ENCODE measurements around the gene ZDHHC22.

DNA sequence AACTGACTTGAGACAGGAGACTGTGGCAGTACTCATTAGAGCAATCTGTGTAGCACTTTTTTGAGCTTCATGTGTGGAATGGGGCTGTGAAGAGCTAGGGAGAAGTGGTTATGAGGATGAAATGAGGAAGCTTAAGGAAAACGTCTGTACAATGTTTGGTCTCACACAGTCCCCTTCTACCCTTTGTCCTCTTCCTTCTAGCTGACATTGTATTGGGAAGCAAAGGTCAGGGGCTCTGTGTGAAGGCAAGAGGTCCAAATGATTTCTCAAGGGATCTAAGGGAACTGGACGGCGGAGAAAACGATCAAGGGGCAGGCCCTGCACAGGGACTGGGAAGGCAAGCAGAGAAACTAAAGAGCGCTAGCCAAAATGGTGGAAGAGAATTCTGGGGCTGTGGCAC lies 56.6 kb downstream of the ZDHHC22 start:
- TF ChIP-seq, protein P1, sequence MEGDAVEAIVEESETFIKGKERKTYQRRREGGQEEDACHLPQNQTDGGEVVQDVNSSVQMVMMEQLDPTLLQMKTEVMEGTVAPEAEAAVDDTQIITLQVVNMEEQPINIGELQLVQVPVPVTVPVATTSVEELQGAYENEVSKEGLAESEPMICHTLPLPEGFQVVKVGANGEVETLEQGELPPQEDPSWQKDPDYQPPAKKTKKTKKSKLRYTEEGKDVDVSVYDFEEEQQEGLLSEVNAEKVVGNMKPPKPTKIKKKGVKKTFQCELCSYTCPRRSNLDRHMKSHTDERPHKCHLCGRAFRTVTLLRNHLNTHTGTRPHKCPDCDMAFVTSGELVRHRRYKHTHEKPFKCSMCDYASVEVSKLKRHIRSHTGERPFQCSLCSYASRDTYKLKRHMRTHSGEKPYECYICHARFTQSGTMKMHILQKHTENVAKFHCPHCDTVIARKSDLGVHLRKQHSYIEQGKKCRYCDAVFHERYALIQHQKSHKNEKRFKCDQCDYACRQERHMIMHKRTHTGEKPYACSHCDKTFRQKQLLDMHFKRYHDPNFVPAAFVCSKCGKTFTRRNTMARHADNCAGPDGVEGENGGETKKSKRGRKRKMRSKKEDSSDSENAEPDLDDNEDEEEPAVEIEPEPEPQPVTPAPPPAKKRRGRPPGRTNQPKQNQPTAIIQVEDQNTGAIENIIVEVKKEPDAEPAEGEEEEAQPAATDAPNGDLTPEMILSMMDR (IDR thresholded peaks at IDR 0.05; ENCODE audit: insufficient read depth, low read length, poor library complexity, severe bottlenecking): no peak
- TF ChIP-seq EZH2phosphoT487 (conservative IDR thresholded peaks at IDR 0.05; ENCODE audit: low read length): no peak
